Liver (tissue), 2 donors: ENCODE results near the gene GATA2.

ENCODE experiments used
- FOXA1 ChIP-seq: IDR thresholded peaks from 2 replicates; pipeline ENCODE4 v1.6.1; 2016; ENCODE audit warnings: antibody characterized with exemption
- TF ChIP-seq, protein P1 (sequence below): fragments of 150-350 bp; IDR thresholded peaks from 2 replicates; pipeline ENCODE4 v1.5.1; 2017; ENCODE audit warnings: improper control_type of control experiment, low read depth, low read length; ENCODE audit not compliant: missing input control
- TF ChIP-seq, protein P2 (sequence below): IDR thresholded peaks from 2 replicates; pipeline ENCODE4 v1.6.1; 2016; ENCODE audit warnings: antibody characterized with exemption
- donor health status: healthy.

DNA sequence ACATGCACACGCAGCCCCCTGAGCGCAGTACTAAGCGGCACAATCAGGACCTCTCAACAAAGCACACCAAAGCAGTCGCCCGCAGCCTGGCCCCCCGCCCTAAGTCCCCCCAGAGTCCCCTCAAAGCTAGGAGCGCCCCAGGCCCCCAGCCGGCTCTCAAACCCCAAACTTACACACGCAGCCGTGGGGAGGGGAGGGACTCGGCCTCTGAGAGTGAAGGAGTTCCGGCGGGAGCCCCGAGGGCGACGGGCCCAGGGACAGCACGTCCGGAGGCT, 5.5 kb downstream of the GATA2 start:
- TF ChIP-seq, protein P1, sequence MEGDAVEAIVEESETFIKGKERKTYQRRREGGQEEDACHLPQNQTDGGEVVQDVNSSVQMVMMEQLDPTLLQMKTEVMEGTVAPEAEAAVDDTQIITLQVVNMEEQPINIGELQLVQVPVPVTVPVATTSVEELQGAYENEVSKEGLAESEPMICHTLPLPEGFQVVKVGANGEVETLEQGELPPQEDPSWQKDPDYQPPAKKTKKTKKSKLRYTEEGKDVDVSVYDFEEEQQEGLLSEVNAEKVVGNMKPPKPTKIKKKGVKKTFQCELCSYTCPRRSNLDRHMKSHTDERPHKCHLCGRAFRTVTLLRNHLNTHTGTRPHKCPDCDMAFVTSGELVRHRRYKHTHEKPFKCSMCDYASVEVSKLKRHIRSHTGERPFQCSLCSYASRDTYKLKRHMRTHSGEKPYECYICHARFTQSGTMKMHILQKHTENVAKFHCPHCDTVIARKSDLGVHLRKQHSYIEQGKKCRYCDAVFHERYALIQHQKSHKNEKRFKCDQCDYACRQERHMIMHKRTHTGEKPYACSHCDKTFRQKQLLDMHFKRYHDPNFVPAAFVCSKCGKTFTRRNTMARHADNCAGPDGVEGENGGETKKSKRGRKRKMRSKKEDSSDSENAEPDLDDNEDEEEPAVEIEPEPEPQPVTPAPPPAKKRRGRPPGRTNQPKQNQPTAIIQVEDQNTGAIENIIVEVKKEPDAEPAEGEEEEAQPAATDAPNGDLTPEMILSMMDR, result no peak
- no peak for TF ChIP-seq FOXA1
- TF ChIP-seq, protein P2, sequence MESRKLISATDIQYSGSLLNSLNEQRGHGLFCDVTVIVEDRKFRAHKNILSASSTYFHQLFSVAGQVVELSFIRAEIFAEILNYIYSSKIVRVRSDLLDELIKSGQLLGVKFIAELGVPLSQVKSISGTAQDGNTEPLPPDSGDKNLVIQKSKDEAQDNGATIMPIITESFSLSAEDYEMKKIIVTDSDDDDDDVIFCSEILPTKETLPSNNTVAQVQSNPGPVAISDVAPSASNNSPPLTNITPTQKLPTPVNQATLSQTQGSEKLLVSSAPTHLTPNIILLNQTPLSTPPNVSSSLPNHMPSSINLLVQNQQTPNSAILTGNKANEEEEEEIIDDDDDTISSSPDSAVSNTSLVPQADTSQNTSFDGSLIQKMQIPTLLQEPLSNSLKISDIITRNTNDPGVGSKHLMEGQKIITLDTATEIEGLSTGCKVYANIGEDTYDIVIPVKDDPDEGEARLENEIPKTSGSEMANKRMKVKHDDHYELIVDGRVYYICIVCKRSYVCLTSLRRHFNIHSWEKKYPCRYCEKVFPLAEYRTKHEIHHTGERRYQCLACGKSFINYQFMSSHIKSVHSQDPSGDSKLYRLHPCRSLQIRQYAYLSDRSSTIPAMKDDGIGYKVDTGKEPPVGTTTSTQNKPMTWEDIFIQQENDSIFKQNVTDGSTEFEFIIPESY, result no peak
